22Rv1 (cell line): ENCODE results near the gene CBX2.

Experiments
- CTCF ChIP-seq: fragments of 450-650 bp; IDR thresholded peaks from 2 replicates; pipeline ENCODE4 v1.5.1; 2017; ENCODE audit warnings: mild to moderate bottlenecking
- ZFX ChIP-seq: fragments of 450-650 bp; IDR thresholded peaks from 2 replicates; pipeline ENCODE4 v1.6.1; 2017; ENCODE audit warnings: antibody characterized with exemption, borderline replicate concordance

DNA sequence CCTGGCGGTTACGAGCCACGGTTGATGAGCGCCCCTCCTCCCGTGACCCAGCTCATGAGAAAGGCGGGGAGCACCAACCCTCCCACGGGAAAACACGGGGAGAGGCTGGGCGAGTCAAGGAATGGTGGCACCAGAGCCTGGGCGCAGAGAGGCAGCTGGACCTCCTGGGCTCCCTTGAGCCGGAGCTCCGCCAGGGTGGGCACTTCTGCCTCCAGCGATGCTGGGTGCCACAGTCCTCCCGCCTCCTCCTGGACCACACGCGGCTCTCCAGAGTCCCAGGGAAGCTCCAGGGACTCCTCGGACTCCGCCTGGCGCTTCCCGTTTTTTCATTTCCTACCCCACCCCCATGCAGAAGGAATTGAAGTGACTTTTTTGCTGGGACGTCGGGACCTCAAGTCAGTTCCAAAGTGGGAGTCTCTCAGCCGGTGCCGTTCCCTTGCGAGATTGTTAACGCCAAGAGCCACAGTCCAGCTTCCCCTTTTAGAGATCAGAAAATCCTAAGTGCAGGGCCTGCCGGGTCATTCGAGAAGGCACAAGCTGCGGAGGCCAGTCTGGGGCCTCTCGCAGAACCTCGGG lies 25.6 kb downstream of the CBX2 start:
- TF ChIP-seq CTCF (no peak), ZFX (no peak)
